ENCODE measurements around the gene CAVIN1.
"Not testable (repeated sequence)": the region's sequence is repeated elsewhere in the genome, so short reads cannot be mapped to it uniquely, and the experiment has no call there.

The CAVIN1 gene

DNA sequence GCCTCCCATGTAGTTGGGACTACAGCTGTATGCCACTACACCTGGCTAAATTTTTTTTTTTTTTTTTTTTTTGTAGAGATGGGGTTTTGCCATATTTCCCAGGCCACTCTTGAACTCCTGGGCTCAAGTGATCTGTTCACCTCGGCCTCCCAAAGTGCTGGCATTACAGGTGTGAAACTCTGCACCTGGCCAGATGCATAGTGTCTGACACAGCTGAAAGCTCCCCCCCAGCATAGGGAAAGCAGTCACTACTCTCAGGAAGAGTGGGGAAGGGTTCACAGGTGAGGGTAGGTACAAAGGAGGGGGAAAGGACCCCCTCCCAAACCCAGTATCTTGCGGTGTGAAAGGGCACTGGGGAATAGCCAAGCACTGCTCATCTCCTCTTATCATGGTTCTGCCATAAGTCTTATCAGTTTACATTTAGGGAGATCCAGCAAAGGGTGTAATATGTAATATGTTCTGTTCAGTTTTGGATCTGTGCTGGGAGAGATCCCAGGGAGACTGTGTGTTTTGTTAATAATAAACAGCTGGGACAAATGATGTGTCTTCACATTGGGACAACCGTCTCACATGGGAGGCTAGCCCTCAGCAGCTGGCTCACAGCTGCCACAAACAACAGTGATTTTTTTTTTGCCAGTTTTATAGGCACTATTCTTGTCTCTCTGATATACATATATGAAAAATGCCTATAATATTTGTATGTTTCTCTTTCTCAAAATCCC is 6.8 kb upstream of the CAVIN1 start:
- no peak for DNase-seq

DNA sequence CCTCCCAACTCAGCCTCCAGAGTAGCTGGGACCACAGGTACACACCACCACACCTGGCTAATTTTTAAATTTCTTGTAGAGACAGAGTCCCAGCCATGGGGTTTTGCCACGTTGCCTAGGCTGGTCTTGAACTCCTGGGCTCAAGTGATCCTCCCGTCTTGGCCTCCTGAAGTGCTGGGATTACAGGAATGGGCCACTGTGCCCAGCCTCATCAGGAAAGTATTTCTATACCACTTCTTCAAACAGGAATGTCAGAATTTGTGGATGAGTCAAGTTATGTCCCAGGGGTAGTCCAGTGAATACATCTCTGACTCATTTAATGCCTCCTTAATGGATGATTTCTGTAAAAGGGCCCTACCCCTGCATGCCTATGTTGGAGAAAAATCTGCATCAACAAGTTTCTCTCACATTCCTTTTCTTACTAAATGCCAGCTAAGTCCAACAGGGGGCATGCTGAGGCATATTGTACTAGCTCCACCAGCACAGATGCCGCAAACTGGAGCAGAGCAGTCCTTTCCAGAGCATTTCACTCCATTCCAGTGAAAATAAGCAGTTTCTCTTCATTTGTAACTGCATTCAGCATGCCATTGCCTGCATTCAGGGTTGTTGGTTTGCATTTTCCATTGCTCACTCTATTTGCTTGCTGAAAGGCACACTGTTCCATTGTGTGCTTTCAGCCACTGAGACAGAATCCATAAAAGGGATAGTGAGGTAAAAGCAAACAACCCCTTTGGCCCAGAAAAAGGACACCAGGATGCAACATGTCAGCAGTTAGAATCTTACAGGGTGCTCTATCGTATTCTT is 5.3 kb upstream of the CAVIN1 start:
- DNase-seq: no peak

DNA sequence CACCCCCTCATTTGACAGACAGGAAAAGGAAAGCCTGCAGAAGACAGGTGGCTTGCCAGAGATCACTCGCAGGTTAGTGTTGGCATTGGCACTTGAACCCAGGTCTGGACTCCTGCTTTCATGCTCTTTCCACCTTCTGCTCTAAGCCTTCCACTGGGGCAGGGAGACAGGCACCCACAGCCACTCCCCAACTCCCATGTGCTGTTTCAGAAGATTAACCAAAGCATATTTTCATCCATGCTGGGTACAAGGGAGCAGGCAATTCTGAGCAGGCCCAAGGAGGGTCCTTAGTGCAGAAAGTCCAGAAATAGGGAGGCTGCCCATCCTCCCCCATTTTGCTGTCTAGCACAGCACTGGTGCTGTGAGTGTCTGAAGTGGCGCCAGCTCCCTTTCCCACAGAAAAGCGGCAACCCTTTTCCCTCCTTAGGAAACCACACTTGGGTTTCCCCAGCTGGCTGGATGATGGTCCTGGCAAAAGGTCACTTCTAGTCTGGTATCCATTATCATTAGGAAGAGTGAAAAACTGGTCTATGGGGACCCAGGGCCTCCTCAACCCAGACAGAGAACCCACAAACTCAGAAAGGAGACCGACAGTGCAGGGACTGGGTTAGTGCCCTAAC is 2.0 kb upstream of the CAVIN1 start:
- no peak for DNase-seq

DNA sequence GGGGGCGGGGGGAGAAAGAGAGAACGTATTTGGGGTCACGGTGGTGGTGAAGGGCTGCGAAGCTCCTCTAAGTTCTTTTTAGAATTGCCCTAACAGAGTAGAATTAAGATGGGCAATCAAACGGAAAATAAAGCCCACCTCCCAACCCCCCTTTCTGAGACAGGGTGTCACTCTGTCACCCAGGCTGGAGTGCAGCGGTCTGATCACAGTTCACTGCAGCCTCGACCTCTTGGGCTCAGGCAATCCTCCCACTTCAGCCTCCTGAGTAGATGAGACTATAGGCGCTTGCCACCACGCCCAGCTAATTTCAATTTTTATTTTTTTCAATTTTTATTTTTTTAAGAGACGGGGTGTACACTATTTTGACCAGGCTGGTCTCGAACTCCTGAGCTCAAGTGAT is 710 bp upstream of the CAVIN1 start:
- no peak for DNase-seq

DNA sequence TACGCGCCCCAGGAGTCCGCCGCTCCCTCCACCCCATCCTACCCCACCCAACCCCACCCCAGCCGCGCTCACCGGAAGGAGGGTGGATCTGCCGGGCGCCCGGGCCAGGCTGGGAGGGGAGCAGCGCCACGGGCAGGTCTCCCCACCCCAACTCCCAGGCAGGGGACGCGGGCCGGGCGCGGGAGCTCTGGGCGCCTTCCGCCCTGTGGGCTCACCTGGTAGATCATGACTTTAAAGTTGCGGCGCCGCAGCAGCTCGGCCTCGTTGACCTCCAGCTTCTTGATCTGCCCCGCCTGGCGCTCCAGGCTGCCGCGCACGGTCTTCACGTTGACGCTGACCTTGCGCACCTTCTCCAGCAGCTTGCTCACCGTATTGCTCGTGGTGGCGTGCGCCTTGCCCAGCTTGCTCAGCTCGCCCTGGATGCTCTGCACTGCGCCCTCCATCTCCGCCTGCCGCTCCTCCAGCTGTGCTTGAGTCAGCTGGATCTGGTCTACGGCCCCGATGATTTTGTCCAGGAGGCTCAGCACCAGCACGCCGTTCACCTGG is 571 bp downstream of the CAVIN1 start:
- DNase-seq: peak; percentile 8

DNA sequence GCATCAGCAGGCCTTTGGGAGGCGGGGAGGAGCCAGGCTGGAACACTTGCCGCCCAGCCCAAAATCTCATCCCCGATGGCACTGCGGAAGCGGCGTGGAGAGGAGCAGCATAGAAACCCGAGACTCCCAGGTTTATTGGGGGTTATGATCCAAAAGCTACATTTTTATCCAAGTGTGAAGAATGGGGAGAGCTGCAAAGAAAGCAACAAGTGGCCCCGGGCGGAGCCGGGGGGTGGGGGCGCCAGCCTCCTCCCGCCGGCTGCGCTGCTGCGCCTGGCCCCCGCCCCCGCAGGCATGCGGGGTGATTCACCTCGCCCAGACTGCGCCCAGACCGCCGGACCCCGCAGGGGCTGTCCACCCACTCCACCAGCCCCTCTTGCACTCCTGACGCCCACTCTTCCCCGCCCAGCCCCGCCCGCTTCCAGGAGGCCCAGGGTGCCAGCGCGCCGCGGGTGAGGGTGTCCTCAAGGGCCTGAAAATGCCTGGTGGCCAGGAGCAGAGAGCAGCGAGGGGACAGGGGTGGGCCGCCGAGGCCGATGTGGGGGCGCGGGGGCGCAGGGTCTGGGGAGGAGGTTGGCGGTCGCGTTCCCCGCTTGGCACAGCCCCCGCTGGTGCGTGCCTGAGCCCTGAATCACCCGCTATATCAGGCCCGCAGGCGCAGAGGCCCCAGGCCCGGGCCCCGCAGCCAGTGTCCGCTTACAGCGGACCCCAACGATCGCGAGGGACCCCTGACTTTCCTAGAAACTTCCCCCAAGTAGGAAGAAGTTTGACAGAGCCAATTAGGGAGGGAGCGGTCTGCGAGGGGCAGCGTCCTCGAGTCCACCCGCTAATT is 1.3 kb downstream of the CAVIN1 start:
- DNase-seq: no peak

DNA sequence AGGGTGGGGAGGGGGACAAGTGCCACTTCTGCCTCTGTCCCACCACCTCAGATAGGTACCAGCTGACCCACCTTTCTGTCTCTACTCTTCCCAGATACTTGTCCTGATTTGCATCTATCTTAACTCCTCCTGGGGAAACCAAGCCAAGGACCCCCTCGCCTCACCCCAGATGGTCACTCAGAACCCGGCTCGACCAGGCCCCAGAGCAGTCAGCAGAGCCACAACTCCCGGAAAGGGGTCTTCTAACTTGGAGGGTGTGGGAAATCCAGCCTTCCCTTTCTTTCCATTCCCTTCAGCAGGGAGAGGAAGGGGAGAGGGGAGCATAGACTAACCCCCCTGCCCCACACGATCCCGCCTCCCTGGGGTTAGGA is 1.9 kb downstream of the CAVIN1 start:
- DNase-seq: no peak

DNA sequence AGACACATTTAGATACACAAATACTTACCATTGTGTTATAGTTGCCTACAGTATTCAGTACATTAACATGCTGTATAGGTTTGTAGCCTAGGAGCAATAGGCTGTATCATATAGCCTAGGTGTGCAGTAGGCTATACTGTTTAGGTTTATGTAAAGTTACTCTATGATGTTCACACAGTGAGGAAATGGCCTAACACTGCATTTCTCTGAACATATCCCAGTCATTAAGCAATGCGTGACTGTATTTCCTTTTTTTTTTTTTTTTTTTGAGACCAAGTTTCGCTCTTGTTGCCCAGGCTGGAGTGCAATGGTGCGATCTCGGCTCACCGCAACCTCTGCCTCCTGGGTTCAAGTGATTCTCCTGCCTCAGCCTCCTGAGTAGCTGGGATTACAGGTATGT is 5.1 kb downstream of the CAVIN1 start:
- DNase-seq: not testable (repeated sequence)

DNA sequence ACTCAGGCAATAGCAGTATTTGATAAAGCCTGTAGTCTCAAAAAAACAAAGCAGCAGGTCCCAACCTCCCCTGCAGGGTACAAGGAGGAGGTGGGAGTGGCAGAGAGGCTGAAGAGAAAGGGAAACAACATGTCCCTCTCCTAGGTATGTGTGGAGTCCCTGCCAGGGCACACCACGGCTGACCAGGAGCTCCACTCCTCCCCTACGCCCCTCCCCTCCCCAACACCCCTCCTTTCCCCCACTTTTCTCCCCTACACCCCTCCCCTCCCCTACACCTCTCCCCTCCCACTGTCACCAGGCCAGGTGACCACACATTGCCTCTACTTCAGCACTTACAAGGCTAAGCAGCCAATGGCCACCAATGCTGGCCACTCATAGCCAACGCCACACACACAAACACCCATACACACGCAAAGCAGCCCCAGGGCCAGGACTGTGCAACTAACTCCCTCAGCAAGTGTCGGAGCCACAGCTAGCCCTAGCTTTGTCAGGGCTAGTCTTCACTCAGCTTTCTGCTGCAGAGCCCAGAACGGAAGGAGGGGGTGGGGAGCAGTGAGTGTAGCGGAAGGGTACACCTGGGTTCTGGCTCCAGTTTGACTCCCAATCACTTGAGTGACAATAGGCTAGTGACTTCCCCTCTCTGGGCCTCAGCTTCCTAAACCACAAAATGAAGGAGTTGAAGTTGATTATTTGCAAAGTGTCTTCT is 8.2 kb downstream of the CAVIN1 start:
- DNase-seq: no peak

DNA sequence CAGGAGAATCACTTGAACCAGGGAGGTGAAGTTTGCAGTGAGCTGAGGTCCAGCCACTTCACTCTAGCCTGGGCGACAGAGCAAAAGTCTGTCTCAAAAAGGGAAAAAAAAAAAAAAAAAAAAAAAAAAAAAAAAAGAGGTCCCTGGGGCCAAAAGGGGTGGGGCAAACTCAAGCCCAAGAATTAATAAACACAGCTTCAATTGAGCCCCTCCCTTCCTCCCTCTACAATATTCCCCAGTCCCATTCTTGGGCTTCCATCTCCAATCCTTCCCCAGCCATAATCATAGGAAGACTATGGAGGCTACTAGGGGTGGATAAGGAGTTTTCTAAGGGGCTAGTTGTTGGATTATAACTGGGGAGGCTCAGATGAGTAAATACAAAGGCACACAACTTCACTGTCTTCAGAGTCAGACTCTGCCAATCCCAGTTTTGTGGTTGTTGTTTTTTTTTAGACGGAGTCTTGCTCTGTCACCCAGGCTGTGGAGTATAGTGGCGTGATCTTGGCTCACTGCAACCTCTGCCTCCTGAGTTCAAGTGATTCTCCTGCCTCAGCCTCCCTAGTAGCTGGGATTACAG is 9.5 kb downstream of the CAVIN1 start:
- DNase-seq: no peak

DNA sequence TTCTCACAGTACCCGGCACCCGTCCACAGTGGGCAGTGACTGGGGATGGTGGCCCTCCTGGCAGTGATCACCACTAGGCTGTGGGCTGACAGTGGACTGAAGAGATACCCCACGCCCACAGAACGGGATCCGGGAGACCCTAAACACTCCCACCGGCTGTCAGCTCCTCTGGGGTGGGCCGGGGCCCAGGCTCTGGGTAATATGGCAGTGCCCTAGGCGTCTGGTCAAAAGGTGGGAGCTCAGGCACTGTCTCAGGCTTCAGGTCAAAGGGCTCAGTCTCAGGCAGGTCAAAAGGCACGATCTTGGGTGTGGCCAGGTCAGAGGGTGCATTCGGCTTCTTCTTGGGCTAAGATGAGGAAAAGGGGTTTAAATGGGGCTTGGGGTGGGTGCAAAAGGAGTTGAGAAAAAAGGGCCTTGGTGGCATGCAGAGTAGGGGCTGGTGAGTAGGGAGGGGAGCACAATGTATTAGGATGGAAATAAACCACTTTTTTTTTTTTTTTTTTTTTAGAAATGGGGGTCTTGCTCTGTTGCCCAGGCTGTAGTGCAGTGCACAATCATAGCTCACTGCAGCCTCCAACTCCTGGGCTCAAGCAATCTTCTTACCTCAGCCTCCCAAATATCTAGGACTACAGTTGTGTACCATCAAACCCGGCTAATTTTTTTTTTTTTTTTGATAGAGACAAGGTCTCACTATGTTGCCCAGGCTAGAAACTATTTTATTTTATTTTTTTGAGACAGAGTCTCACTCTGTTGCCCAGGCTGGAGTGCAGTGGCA is 11.0 kb downstream of the CAVIN1 start:
- DNase-seq: no peak

DNA sequence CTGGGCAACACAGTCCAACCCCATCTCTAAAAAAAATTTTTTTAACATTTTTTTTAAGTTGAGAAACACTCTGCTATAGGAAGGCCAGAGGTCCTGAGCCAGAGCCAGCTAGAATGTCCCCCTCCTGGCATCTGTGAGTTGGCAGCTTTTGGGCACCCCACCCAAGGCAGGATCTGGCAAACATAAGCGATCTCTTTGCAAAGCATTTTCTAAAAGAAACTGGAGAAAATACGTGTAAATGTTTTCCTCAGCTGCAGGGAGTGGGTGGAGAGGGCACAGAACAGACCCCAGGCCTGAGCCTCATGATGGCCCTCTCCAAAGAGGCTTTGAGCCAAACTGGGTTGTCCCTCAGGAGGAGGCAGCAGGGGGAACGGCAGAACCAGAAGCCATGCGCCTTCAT is 11.7 kb downstream of the CAVIN1 start:
- no peak for DNase-seq

DNA sequence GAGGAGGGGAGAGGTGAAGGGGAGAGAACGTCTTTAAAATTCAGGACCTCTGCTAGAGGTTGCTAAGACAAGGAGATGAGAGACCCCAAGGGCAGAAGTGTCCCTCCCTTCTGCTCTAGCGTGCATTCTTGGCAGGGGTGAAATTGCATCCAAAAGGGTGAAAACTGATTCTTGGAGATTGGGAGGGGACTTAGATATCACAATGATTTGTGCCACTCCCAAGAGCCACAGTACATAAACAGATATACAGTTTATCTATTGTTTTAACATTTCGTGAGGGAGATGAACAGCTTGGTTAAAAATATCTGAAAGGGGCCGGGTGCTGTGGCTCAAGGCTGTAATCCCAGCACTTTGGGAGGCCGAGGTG is 12.8 kb downstream of the CAVIN1 start:
- no peak for DNase-seq

DNA sequence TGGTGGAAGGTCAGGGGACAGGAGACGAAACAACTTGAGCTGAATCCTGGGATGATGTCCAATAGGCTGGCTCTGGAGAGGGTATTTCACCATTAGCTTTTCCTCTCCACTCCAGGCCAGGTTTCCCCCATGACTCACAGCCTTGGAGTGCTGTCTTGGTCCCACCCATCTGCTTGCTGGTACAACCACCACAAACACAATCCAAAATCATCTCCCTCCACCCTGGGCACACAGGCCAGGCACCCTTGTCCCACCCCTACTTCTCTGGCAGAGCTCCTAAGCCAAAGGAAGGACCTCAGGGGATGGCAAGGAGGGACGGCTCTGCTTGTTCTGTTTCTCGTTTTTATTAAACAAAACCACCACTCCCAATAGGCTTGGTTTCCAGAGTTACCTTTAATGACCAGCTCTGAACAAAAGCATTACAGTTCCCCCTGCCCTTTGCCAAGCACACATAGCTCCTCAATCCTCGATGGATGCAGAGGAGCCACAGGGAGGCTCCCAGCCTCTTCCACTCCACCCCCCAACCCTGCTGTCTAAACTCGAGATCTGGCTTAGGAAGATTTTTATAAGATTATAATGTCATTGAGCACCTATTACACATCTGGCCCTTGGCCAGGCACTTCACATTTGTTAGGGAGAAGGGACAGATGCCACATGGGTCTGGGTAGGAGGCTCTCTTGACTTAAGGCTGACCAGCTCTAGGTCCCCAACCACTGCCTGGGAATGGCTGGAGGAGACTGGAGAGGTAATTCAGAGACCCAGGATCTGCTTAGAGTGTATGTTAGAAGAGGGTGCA is 13.3 kb downstream of the CAVIN1 start:
- peak; percentile 23 for DNase-seq

DNA sequence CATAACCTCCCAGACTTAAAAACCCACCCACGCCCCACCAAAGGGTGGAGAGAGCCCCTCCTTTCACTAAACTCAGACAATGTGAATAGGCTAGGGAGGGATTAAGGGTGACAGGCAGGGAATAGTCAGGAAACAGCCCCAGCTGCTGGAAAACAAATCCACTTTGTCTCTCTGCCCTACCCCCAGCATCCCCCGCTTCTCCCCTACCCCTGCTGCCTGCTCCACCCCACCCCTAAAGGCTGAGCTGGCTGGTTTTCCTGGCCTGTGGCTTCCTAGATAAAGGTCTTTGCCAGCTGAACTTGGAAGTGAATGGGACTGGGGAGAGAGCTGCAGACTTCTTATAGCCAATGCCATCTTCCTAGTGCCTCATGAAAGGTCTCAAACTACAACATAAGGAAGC is 15.0 kb downstream of the CAVIN1 start:
- no peak for DNase-seq

DNA sequence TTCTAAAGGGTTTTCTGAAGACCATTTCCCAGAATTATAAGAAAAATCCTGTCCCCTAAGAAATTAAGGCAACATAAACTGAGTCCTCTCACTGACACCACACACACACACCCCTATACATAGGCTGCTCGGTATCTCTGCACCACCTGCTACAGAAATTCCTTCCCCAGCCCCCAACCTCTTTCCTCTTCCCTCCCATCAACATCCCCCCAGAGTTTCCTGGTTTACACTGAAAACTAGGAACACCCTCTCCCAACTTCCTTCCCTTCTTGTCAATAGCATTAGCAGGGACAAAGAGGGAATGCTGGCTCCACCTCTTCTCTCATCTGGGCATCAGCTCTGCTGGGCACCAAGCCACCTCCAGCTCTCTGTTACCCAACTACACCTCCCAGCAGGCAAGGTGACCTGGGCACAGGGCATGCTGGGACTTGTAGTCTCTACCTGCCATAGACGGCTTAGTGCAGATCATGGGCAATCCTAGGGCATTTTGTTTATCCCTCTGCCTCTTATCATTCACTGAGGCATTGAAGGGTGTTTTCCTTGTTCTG is 15.7 kb downstream of the CAVIN1 start:
- peak; percentile 81 for DNase-seq

DNA sequence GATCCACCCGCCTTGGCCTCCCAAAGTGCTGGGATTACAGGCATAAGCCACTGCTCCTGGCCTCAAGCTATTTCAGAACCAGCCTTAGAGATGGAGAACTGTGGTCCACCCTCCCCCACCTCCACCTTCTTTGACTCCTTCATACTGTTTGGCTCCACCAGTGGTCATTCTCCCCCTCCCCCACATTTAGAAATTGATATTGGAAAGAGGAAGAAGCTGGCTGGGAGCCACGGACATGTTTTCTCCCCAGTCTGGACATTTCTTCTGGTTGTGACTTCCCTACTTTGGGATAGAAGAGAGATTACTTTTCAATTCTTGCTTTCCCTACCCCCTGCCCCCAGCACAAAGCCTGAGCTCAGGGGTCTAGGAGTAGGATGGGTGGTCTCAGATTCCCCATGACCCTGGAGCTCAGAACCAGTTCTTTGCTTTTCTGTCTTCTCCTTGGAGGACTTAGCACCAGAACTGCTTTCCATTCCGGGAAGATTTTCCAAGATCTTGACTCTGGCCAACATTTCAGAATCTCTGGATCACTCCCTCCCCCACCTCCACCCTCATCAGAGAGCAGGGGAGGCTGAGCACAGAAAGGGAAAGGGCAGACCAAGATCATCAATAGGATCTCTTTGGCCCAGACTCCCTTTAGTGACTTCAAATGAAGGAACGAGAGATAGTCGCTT is 16.3 kb downstream of the CAVIN1 start:
- DNase-seq: no peak

DNA sequence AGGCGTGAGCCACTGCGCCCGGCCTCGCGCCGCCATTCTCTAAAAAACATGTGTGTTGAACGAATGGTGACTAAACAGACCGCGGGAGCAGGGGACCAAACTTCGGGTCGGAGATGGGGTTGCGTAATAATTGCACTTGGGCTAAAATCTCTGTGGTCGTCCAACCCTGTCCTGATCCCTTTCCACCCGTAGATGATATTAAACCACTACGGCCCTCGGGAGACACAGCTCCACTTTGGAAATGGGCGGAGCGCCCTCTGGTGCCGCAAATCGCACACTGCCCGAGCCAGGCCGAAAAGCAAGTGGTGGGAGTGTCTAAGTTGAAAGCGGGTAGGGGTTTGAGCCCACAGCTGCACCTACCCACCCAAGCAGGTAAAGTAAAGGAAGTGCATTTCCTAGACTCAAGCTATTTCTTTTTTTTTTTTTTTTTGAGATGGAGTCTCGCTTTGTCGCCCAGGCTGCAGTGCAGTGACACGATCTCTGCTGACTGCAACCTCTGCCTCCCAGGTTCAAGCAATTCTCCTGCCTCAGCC is 17.0 kb downstream of the CAVIN1 start:
- peak; percentile 65 for DNase-seq

DNA sequence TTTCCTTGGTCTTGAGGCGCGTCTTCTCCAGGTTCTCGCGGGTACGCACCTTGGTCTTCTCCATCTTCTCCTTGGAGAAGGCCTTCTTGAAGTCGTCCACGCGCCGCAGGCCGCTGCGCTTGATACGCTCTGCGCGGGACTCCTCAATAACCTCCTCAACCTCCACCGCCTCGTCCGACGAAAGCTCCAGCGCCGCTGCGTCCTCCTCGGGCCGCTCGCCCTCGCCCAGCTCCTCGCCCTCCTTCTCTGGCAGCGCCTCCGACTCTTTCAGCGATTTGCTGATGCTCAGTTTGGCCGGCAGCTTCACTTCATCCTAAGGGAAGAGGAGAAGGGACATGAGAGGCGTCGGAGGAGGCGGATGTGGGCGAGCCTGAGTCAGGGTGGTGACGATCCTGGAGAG is 18.0 kb downstream of the CAVIN1 start:
- DNase-seq: no peak

Data from DMS79 treated with DMSO at 0.1 percent for 48 hours (cell line).